ENCODE data around the gene DNAJB7. TPM values are rescaled to one million over a fixed set of nuclear protein-coding genes. Genes with fewer than 3 reads are reported as not detected.

The DNAJB7 gene
- total and polyA plus RNA-seq, 2 of the 13 experiments (the other 11 are each of a cell fraction or from before 2014, with no cell fraction given), result not detected

- TF ChIP-seq, protein P1, sequence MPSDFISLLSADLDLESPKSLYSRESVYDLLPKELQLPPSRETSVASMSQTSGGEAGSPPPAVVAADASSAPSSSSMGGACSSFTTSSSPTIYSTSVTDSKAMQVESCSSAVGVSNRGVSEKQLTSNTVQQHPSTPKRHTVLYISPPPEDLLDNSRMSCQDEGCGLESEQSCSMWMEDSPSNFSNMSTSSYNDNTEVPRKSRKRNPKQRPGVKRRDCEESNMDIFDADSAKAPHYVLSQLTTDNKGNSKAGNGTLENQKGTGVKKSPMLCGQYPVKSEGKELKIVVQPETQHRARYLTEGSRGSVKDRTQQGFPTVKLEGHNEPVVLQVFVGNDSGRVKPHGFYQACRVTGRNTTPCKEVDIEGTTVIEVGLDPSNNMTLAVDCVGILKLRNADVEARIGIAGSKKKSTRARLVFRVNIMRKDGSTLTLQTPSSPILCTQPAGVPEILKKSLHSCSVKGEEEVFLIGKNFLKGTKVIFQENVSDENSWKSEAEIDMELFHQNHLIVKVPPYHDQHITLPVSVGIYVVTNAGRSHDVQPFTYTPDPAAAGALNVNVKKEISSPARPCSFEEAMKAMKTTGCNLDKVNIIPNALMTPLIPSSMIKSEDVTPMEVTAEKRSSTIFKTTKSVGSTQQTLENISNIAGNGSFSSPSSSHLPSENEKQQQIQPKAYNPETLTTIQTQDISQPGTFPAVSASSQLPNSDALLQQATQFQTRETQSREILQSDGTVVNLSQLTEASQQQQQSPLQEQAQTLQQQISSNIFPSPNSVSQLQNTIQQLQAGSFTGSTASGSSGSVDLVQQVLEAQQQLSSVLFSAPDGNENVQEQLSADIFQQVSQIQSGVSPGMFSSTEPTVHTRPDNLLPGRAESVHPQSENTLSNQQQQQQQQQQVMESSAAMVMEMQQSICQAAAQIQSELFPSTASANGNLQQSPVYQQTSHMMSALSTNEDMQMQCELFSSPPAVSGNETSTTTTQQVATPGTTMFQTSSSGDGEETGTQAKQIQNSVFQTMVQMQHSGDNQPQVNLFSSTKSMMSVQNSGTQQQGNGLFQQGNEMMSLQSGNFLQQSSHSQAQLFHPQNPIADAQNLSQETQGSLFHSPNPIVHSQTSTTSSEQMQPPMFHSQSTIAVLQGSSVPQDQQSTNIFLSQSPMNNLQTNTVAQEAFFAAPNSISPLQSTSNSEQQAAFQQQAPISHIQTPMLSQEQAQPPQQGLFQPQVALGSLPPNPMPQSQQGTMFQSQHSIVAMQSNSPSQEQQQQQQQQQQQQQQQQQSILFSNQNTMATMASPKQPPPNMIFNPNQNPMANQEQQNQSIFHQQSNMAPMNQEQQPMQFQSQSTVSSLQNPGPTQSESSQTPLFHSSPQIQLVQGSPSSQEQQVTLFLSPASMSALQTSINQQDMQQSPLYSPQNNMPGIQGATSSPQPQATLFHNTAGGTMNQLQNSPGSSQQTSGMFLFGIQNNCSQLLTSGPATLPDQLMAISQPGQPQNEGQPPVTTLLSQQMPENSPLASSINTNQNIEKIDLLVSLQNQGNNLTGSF (CRISPR knock-in tag; IDR thresholded peaks at IDR 0.05), result peak; percentile 16; the same call in 1 of the 2 replicates
- TF ChIP-seq FOXM1 (CRISPR knock-in tag; IDR thresholded peaks at IDR 0.05), result no peak
- TF ChIP-seq RARA (CRISPR knock-in tag; IDR thresholded peaks at IDR 0.05), result peak; percentile 31; the same call in 1 of the 2 replicates
- peak; percentile 62 for TF ChIP-seq SALL1 (CRISPR knock-in tag; IDR thresholded peaks at IDR 0.05)
- TF ChIP-seq ZNF737 (CRISPR knock-in tag; IDR thresholded peaks at IDR 0.05; ENCODE audit: borderline replicate concordance), result no peak
- peak in 1 of 2 experiments; percentile 77; a peak in 3 of 4 replicates for TF ChIP-seq EP300 (IDR thresholded peaks at IDR 0.05; ENCODE audit: low read depth in 2 of 2, low read length in 2 of 2)
- no peak for TF ChIP-seq EP300 (CRISPR knock-in tag; IDR thresholded peaks at IDR 0.05; ENCODE audit: borderline replicate concordance)
- TF ChIP-seq MLXIP (CRISPR knock-in tag; IDR thresholded peaks at IDR 0.05; ENCODE audit: borderline replicate concordance), result peak; percentile 28; the same call in 1 of the 2 replicates
- TF ChIP-seq ZNF772 (CRISPR knock-in tag; IDR thresholded peaks at IDR 0.05), result peak; percentile 88
- 0 out of 2 replicates have a peak, but pooled peaks have one; percentile 10 for TF ChIP-seq RERE (CRISPR knock-in tag; IDR thresholded peaks at IDR 0.05; ENCODE audit: low read depth)
- peak; percentile 64; the same call in 1 of the 2 replicates for TF ChIP-seq MAZ (IDR thresholded peaks at IDR 0.05; ENCODE audit: borderline replicate concordance, low read depth, low read length)
- peak; percentile 57 for TF ChIP-seq MAZ (CRISPR knock-in tag; IDR thresholded peaks at IDR 0.05; ENCODE audit: low read depth)
These were observed 5.2 kb downstream of the DNAJB7 start, which contains the start of the genes ST13 and XPNPEP3 (continued) for GRCh38 chr22:40856513-40857308.

All from HepG2 (cell line).